HUDEP-2 (cell line): Measurements from ENCODE around the gene UFC1.

ENCODE experiments used
- DNase-seq, 76 experiments: peaks; one replicate each; lab custom pipeline; 2025; ENCODE audit not compliant: unreplicated experiment in 76 of 76; lab: John Stamatoyannopoulos, UW

The UFC1 gene

DNA sequence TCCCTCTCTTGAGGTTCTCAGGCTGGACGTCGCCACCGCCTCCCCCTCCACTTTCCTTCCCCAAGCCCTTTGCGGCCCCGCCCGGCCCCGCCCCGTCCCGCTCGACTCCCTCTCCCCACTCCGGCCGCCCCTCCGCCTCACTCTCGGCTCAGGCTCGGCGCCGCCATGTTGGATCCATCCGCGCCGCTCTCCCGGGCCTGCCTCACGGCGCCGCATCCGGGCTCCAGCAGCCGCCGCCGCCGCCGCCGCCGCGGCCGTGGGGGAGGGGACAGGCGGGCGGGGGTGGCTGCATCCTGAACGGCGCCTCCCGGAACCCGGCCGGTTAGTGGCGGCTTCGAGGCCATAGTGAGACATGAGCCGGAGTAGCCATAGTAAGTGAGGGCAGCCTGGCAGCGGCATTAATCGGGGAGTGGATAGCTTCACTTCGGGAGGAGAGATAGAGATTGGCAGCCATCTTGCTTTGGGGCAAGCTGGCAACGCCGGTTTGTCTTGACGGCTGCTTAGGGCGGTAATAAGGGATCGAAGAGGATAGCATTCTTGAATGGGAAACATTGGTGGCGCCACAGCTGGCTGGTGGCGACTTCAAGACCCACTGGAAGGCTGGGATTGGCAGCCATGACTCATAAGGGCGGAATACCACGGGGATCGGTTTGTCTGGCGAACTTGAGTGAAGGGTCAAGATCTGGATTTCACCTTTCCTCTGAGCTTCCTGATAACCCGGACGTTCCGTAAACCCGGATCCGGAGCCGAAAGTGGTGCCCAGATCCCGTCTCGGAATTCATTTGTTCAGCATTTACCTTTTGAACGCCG is 21.2 kb upstream of the UFC1 start, which contains the start of gene DEDD:
Gene DEDD, minus strand, starts transcription at position 258 of the 810 bp plus-strand sequence. CDS start 8,205 bp downstream, outside the sequence.
- DNase-seq: peak; percentile 23 to 97 (median 90)

DNA sequence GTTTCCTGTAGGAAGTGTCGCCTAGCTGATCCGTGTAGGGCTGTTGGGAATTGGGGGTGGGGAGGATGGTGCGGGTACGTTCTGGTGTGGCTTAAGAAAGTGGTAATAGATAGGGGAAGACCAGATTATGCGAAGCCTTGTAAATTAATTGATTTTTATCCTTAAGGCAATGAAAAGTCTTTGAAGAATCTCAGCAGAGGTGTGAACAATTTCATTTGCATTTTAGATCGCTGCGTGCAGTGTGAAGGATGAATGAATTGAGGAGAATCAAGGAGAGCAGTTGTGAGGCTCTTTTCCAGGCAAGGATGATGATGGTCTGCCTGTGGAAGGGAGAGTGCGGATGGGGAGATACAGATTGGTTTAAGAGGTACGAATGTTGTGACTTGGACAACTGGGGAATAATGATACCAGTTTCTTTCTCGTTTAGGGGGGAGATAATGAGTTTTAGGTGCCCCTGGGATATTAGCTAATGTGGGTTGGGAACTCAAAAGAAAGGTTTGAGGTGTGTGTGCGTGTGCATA is 20.5 kb upstream of the UFC1 start:
- DNase-seq: peak in 2 of 76 experiments; percentile 33 to 40

- no peak for DNase-seq
These were observed 15.9 kb upstream of the UFC1 start for GRCh38 chr1:161137881-161138280.

- DNase-seq: no peak
These were observed 15.3 kb upstream of the UFC1 start for GRCh38 chr1:161138431-161138830.

DNA sequence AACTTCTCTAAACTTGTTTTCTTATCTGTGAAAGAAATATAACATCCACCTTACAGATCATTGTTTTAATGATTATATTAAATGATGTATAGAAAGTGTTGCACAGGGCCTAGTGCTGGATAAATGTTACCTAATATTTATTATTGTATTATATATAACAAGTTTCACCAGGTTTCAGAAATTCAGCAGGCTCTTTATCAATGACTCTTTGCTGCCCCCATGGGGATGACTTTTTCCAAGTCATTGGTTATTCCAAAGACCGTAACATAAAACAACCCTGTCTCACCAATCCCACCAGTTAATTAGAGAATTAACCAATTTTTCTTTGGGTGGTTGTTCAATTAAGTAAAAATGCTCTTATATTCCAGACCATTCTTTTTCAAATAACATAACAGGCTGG is 14.0 kb upstream of the UFC1 start:
- peak in 35 of 76 experiments; percentile 4 to 57 (median 27) for DNase-seq

DNA sequence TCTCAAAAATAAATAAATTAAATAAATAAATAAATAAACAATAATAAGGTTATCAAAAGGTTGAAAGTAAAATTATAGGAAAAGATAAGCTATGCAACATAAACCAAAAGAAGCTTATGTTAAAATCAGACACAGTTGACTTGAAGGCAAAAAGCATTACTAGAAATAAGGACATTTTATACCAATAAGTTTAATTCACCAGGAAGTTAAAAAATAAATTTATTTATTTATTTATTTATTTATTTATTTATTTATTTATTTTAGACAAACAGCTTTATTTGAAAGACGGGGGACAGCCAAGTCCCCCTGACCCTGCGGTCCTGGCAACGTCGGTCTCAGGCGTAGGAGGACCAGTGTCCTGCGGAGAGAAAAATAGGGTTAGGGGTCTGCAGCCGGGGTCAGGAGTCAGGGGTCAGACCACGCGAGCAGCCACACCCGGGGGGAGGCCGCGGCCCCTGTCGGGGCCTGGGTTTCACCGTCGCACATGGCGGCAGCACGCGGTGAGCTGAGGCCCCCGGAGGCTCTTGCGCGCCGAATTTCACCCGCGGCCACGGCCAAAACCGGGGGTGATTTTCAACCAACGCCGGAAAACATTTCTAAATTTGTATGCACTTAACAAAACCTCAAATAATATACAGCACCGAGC is 12.9 kb upstream of the UFC1 start:
- DNase-seq: no peak

- no peak for DNase-seq
These were observed 7.9 kb upstream of the UFC1 start for GRCh38 chr1:161145832-161146231.

GRCh38 chr1:161153176-161153575 is 602 bp upstream of the UFC1 start:
- DNase-seq: no peak

DNA sequence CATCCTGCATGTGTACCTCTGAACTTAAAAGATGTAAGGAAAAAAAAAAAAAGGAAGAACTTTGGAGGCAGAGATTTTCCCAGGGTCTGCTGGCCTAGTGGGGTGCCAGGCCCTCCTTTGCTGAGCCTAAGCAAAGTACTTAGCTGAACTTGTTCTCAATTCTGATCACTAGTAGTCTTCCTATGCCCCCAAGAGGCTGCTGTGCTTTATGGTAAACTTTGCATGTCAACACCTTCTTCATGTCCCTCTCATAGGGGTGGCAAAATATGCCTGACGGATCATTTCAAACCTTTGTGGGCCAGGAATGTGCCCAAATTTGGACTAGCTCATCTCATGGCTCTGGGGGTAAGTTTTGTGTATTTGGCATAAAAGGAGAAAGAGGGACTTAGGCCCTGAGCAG is 4.1 kb downstream of the UFC1 start:
- no peak for DNase-seq

DNA sequence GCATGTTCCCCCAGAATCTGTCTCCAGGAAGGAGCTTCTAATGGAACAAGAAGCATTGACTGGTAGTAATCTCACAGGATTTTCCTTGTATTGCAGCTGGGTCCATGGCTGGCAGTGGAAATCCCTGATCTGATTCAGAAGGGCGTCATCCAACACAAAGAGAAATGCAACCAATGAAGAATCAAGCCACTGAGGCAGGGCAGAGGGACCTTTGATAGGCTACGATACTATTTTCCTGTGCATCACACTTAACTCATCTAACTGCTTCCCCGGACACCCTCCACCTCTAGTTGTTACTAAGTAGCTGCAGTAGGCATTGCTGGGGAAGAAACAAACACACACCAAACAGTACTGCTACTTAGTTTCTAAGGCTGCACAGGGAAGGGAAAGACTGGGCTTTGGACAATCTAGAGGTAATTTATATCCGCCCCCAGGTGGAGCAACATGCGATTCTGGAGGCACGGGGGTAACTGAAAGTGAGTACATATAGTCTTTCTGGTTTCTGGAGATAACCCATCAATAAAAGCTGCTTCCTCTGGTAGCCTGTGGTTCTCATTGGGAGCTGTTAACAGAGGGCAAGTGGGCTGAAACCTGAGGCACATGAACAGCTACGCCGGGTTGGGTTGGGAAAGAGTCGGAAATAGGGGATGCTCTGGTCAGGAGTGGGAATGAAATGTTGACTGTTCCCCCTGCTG is 4.7 kb downstream of the UFC1 start:
- DNase-seq: peak in 9 of 76 experiments; percentile 11 to 40 (median 28)

DNA sequence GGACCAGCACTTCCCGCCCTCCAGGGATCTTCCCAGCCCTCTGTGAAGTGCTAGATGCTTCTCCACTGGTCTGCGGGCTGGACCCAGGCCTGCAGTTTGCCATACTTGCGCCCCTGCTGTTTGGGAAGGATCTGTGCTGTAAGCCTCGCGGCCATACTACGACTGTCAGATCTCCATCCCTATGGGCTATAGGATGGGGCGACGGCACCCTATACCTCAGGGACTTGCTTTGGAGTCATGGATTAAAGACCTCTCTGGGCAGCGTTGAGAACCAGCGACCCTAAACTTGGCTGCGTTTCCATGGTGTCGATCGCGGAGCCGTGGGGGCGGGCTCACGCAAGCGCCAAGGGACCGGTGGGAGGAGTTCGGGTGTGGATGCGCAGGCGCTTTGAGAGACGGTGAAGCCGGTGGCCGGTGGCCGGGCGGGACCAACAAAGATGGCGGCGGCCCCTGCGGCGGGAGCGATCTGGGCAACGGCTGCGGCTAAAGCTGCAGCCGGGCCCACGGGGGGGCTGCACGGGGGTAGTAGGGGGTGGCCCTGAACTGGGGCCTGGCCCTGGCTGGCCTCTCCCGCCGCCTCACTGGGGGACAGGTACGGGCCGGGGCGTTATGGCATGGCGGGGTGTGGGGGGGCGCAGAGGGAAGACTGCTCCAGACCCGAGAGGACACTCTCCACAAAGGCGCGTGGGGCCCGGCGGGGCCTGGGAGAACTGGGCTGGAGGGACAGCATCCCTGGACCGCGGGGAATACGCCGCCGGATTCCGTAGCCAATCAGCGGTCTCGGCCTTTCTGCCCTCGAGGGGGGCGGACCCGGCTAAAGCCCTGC is 5.5 kb downstream of the UFC1 start, which contains the start of gene USP21:
Gene USP21, plus strand, starts transcription at position 414 of the 826 bp plus-strand sequence. CDS start 1,141 bp downstream, outside the sequence.
- DNase-seq: peak in 75 of 76 experiments; percentile 17 to 90 (median 80)

DNA sequence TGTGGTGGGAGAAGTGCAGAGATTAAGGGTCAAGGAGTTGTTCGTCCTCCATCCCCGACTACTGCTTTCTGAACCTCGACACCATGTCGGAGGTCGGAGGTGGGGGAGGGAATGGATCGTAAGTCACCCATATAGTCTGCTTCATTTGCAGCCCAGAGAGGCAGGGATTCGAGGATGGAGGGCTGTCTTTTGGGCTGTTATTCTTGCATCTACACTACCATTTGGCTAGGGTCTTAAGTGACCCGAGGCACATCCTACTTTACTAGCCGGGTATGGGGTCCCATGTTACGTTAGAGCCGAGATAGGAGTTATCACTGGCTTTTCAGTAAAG is 6.1 kb downstream of the UFC1 start:
- no peak for DNase-seq

- DNase-seq: no peak
These were observed 6.9 kb downstream of the UFC1 start for GRCh38 chr1:161160671-161161145.

- DNase-seq: no peak
These were observed 7.9 kb downstream of the UFC1 start for GRCh38 chr1:161161652-161162051.

DNA sequence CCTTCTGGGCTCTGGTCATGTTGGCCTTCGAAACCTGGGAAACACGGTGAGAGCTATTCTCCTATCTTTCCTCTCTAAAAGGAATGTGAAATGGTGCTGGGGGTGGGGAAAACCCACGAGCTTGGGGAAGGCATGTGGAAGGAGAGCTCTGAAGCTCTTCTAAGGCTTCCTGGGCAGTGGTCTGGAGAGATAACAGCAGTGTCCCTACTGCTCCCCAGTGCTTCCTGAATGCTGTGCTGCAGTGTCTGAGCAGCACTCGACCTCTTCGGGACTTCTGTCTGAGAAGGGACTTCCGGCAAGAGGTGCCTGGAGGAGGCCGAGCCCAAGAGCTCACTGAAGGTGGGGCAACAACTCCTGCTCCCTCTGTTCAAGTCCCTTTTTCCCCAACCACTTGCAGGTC is 8.3 kb downstream of the UFC1 start:
- no peak for DNase-seq

DNA sequence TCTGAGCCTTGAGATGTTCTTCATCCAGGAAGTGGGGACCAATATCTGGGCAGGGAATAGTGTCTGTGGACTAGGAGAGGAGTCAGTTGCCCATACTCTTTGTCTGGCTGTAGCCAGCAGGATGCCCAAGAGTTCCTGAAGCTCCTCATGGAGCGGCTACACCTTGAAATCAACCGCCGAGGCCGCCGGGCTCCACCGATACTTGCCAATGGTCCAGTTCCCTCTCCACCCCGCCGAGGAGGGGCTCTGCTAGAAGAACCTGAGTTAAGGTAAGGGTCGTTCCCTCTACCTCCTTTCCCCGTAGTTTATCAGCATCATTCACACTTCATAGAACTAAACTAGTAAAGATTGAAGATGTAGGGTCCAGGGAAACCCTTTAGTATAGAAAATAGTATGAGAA is 9.0 kb downstream of the UFC1 start:
- no peak for DNase-seq

- DNase-seq: no peak
These were observed 10.0 kb downstream of the UFC1 start for GRCh38 chr1:161163793-161164192.

DNA sequence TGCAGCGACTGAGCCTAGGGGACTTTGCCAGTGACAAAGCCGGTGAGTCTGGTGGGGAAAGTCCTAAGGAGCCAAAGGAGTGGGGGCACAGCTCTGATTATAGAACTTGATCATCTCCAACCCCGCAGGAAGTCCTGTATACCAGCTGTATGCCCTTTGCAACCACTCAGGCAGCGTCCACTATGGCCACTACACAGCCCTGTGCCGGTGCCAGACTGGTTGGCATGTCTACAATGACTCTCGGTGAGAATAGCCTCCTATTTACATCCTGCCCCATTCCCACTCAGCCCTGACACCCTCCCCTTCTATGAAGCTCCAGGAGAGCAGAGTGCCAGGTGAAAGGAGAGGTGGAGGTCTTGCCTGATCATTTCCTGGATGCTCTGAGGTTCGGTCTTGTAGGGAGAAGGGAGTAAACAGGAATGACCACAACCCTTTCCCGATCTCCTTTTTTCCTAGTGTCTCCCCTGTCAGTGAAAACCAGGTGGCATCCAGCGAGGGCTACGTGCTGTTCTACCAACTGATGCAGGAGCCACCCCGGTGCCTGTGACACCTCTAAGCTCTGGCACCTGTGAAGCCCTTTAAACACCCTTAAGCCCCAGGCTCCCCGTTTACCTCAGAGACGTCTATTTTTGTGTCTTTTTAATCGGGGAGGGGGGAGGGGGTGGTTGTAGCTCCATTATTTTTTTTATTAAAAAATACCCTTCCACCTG is 11.3 kb downstream of the UFC1 start:
- DNase-seq: no peak
